Adrenal gland (tissue), 12 donors: Measurements from ENCODE around the gene POLR3E. TPM values are rescaled to one million over a fixed set of nuclear protein-coding genes. Genes with fewer than 3 reads are reported as not detected.

Source experiments
- DNase-seq, 7 donors: peaks; one replicate each; pipeline ENCODE4 v3.0.0-alpha.2; 2019 to 2020
- H3K27ac ChIP-seq, 5 donors: fragments of 200-600 bp; sonication (generic) in 4 of 5; 1 replicate in 3 of 5; 2 replicates in 2 of 5; pipeline versions ENCODE4 v1.5.1 to v1.8.0; 2016 to 2020; ENCODE audit warnings: mild to moderate bottlenecking in 1 of 5
- H3K27me3 ChIP-seq: fragments of 200-600 bp; 2 replicates; pipeline ENCODE4 v1.8.0; 2021
- H3K36me3 ChIP-seq, 2 donors: fragments of 200-600 bp; replicated peaks in 1 of 2; 1 replicate in 1 of 2; 2 replicates in 1 of 2; pipeline versions ENCODE4 v1.5.1 to v1.8.0; 2018 to 2022
- H3K4me1 ChIP-seq, 2 donors: fragments of 200-600 bp; replicated peaks in 1 of 2; 1 replicate in 1 of 2; 2 replicates in 1 of 2; pipeline versions ENCODE4 v1.5.1 to v1.8.0; 2018 to 2021
- H3K4me3 ChIP-seq, 4 donors: fragments of 200-600 bp; sonication (generic) in 3 of 4; one replicate each; pipeline ENCODE4 v1.5.1; 2016 to 2018
- H3K9me3 ChIP-seq, 3 donors: fragments of 200-600 bp; sonication (generic) in 1 of 3; replicated peaks in 1 of 3; 1 replicate in 2 of 3; 2 replicates in 1 of 3; pipeline versions ENCODE4 v1.5.1 to v1.8.0; 2016 to 2021
- CTCF ChIP-seq, 6 experiments: fragments of 450-650 bp in 4 of 6; fragments of 200-600 bp in 2 of 6; sonication (generic) in 1 of 6; IDR thresholded peaks; 1 replicate in 5 of 6; 2 replicates in 1 of 6; pipeline versions ENCODE4 v1.5.1 to v1.8.0; 2016 to 2021; ENCODE audit warnings: antibody characterized with exemption in 6 of 6, mild to moderate bottlenecking in 2 of 6, moderate library complexity in 1 of 6
- POLR2A ChIP-seq, 2 donors: fragments of 450-650 bp; IDR thresholded peaks; one replicate each; pipeline ENCODE4 v1.6.1; 2017; ENCODE audit warnings: antibody characterized with exemption in 2 of 2, mild to moderate bottlenecking in 2 of 2, moderate library complexity in 1 of 2
- WGBS, 4 donors: extraction: QIAGEN DNeasy Blood & Tissue Kit in 2 of 4; methylation state at CpG; one replicate each; pipeline versions ENCODE4 v1.1.5 to v1.1.7; 2013 to 2017; 5-methylcytosine and 5-hydroxymethylcytosine counted together
- intact Hi-C, 2 donors: fragments of 100-400 bp; cut with DNase I; formaldehyde crosslinking; loops; one replicate each; pipeline versions ENCODE4 v1.14.1 to v1.15.0; 2022 to 2023
- polyA plus RNA-seq, 3 donors: library from polyadenylated mRNA; stranded (reverse); fragments of 200-250 nt in 2 of 3; fragments of 350-450 nt in 1 of 3; fragmentation: Illumina TruSeq in 1 of 3; extraction: RNeasy Lipid Tissue Mini Kit (QIAGEN cat#74804) in 1 of 3; gene quantifications; one replicate each; pipeline ENCODE4 v1.2.3, GENCODE V29; 2013 to 2014
- total RNA-seq, 9 donors: library from RNA; depleted of rRNA in 4 of 9; stranded (reverse); fragments of >200 nt in 4 of 9; fragments of 120-200 nt in 1 of 9; fragmentation: NEBNext Ultra II Directional in 1 of 9; extraction: Animal tissue kit (Norgen Biotek cat#: 25700) in 1 of 9; gene quantifications; one replicate each; pipeline versions ENCODE4 v1.1.0 to v1.2.4, GENCODE V29; 2013 to 2023
- donor health status: healthy with polysubstance abuse.
- donor health status: Bipolar disorder and iron deficiency.
- donor health status: DM: yes; HTN: yes; CAD: no.
- donor health status: DM: no; HTN: no; CAD: no.
- donor health status: DM: no; HTN: no; CAD: no.
- donor health status: DM: yes; HTN: yes; CAD: no.

The POLR3E gene
- total and polyA plus RNA-seq, 12 donors = 43.8 to 99.4 (median 51.5) TPM

- H3K4me1 ChIP-seq = peaks cover 5 to 25% of the 10 kb centered on the region in 2 donors
- H3K27ac ChIP-seq = no peak overlapping the region
- H3K4me3 ChIP-seq = no peak overlapping the region
- H3K9me3 ChIP-seq = no peaks in the 10 kb centered on the region
- H3K27me3 ChIP-seq = no peaks in the 10 kb centered on the region
- no peaks in the 10 kb centered on the region for H3K36me3 ChIP-seq
- intact Hi-C loops = no loop called here
- TF ChIP-seq CTCF (IDR thresholded peaks at IDR 0.05) = no peak
- TF ChIP-seq POLR2A (IDR thresholded peaks at IDR 0.05) = no peak
- WGBS, 4 donors = 86 to 92% (median 87%) methylated on average over 8 of the region's 8 CpGs
- DNase-seq = no peak
Measured at GRCh38 chr16:22375963-22376640, 78.9 kb downstream of the POLR3E start.

GRCh38 chr16:22379656-22380055 lies 82.4 kb downstream of the POLR3E start:
- no peak for DNase-seq
- Histone ChIP-seq H3K27ac (no peak overlapping the region), H3K27me3 (no peaks in the 10 kb centered on the region), H3K9me3 (no peaks in the 10 kb centered on the region), H3K4me1 (peaks cover 0 to 7% of the 10 kb centered on the region in 2 donors), H3K4me3 (no peak overlapping the region), H3K36me3 (no peaks in the 10 kb centered on the region)
- TF ChIP-seq CTCF (IDR thresholded peaks at IDR 0.05) (no peak), POLR2A (IDR thresholded peaks at IDR 0.05) (no peak)
- WGBS, 4 donors = 94 to 97% (median 95%) methylated on average over 7 of the region's 7 CpGs
- intact Hi-C loops = no loop called here

GRCh38 chr16:22380529-22380928 lies 83.3 kb downstream of the POLR3E start:
- H3K27me3 ChIP-seq = no peaks in the 10 kb centered on the region
- intact Hi-C loops = no loop called here
- DNase-seq = no peak
- 78 to 87% (median 83%) methylated on average over 1 of the region's 1 CpG for WGBS, 4 donors
- no peak overlapping the region for H3K4me3 ChIP-seq
- TF ChIP-seq POLR2A (IDR thresholded peaks at IDR 0.05) (no peak), CTCF (IDR thresholded peaks at IDR 0.05) (no peak)
- H3K27ac ChIP-seq = no peak overlapping the region
- no peaks in the 10 kb centered on the region for H3K36me3 ChIP-seq
- peaks cover 0 to 2% of the 10 kb centered on the region in 2 donors for H3K4me1 ChIP-seq
- no peaks in the 10 kb centered on the region for H3K9me3 ChIP-seq

- no peak for DNase-seq
- intact Hi-C loops = no loop called here
- H3K27ac ChIP-seq = no peak overlapping the region
- no peaks in the 10 kb centered on the region for H3K4me1 ChIP-seq
- H3K9me3 ChIP-seq = no peaks in the 10 kb centered on the region
- no peaks in the 10 kb centered on the region for H3K27me3 ChIP-seq
- no peak overlapping the region for H3K4me3 ChIP-seq
- TF ChIP-seq CTCF (IDR thresholded peaks at IDR 0.05) (no peak), POLR2A (IDR thresholded peaks at IDR 0.05) (no peak)
- no peaks in the 10 kb centered on the region for H3K36me3 ChIP-seq
Measured at GRCh38 chr16:22381392-22381791, 84.2 kb downstream of the POLR3E start.
